Measurements from ENCODE around the gene RAD23A.
"Not testable (repeated sequence)": the region's sequence is repeated elsewhere in the genome, so short reads cannot be mapped to it uniquely, and the experiment has no call there.

The RAD23A gene

DNA sequence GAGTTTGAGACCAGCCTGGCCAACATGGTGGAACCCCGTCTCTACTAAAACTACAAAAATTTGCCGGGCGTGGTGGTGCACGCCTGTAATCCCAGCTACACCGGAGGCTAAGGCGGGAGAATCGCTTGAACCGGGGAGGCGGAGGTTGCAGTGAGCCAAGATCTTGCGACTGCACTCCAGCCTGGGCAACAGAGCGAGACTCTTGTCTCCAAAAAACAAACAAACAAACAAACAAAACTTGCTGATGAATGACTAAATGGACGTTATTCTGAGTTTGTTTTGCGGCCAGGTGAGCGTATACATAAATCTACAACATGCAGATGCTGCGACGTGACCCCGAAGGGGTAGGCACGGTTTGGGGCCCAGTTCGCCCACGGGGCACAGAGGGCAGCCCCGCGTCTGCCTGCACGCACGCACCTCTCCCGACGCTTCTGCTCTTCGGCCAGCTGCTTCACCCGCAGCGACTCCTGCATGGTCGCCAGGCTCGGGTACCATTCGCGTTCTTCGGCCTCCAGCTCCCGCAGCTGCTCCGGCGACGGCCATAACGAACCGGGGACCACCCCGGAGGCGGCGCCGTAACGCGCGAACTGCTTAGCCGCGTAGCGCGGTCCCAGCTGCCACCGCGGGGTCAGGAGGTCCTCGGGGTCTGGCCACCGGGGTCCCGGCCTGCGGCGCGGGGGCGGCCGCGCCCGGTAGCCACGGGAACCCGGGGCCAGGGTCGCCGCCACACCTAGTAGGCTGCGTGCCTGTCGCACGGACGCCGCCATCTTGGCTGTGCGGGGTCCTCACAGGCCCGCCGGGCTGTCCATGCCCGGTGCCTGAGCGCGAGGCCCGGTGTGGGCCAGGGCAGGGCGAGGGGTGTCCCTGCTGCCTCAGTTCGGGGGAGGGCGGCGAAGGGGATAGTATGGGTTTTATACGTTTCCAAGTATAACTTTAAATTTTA lies 11.1 kb downstream of the RAD23A start, which contains the start of gene GADD45GIP1:
GADD45GIP1 (minus strand) TSS at position 778 of the 943 bp plus-strand sequence; CDS start at position 767, 11 bp downstream.
- peak; percentile 80 for DNase-seq

DNA sequence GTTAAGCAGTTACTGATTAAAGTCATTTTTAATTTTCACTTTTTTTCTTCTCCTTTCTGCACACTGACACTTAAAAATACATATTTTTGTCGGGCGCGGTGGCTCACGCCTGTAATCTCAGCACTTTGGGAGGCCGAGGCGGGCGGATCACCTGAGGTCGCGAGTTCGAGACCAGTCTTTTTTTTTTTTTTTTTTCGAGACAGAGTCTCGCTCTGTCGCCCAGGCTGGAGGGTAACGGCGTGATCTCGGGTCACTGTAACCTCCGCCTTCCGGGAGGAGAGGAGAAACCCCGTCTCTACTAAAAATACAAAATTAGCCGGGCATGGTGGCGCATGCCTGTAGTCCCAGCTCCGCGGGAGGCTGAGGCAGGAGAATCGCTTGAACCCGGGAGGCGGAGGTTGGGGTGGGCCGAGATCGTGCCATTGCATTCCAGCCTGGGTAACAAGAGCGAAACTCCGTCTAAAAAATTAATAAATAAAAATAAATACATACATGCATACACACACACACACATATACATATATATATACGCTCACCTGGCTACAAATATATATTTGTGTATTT lies 11.8 kb downstream of the RAD23A start:
- DNase-seq: not testable (repeated sequence)

GRCh38 chr19:12959481-12959880 lies 13.8 kb downstream of the RAD23A start:
- no peak for DNase-seq

GRCh38 chr19:12965017-12965811 lies 19.6 kb downstream of the RAD23A start:
- peak; percentile 79 for DNase-seq

GRCh38 chr19:12965812-12966135 lies 20.1 kb downstream of the RAD23A start:
- no peak for DNase-seq

- DNase-seq: no peak
Measured at GRCh38 chr19:12967907-12968306, 22.2 kb downstream of the RAD23A start.

GRCh38 chr19:12969292-12969988 lies 23.8 kb downstream of the RAD23A start, which contains the start of gene DAND5:
DAND5 (plus strand) TSS chr19:12969576; CDS start chr19:12969661, 85 bp downstream.
- no peak for DNase-seq

DNA sequence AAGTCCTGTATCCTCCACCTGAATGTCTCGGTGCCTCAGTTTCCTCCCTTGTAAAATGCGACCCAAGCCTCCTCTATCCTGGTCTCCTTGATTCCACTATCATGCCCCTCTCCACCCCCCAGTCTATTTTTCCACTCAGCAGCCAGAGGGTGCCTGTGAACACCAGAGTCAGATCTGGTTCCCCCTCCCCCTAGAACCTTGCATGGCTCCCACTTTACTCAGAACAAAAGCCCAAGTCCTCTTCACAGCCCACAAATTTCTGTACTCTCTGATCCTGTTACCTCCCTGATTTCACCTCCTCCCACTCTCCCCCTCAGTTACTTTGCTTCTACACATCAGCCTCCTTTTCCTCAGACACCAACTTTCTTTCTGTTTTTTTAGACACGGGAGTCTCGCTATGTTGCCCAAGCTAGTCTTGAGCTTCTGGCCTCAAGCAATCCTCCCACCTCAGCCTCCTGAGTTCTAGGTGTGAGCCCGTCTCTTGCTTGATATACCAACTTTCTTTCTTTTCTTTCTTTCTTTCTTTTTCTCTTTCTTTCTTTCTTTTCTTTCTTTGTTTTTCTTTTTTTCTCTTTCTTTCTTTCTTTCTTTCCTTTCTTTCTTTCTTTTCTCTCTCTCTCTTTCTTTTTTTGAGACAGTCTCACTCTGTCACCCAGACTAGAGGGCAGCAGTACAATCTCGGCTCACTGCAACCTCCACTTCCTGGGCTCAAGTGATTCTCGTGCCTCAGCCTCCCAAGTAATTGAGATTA lies 24.6 kb downstream of the RAD23A start:
- DNase-seq: no peak

GRCh38 chr19:12973236-12973635 lies 27.6 kb downstream of the RAD23A start:
- no peak for DNase-seq

- DNase-seq: no peak
Measured at GRCh38 chr19:12974301-12975220, 28.9 kb downstream of the RAD23A start.

DNA sequence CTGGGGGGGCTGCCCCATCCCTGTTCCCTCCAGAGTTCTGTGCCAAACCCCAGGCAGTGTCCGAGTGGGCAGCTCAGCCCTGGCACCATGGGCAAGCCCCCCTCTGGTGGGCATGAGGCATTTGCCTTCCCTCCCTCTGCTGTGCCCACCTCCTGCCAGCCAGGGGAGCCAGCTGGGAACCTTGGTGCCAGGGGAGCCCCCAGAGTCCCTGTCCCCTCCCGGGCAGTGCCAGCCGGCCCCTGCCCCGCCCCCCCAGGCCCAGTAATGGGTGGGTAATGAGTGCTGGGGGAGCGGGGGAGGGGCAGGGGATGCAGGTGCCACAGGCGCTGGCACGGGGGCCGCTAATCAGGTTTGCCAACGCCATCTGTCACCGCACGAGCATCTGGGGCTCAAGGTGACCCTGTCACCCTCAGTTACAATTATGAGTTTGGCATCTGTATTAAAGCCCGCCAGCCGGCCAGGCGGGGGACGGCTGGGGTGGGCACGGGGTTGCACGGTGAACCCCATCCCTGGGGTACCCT lies 29.6 kb downstream of the RAD23A start:
- no peak for DNase-seq

DNA sequence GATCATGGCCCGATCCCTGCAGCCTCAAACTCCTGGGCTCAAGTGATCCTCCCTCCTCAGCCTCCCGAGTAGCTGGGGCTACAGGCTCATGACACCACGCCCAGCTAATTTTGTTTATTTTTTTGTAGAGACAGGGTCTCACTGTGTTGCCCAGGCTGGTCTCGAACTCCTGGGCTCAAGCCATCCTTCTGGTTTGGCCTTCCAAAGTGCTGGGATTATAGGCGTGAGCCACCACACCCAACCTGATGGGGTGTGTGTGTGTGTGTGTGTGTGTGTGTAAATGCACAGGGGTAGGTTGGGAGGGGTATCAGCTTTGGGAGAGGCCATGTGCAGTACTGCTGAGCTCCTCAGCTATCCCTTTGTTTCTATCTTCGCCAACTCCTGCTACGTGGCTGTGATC lies 30.4 kb downstream of the RAD23A start:
- not testable (repeated sequence) for DNase-seq

- DNase-seq: no peak
Measured at GRCh38 chr19:12979974-12980373, 34.3 kb downstream of the RAD23A start.

DNA sequence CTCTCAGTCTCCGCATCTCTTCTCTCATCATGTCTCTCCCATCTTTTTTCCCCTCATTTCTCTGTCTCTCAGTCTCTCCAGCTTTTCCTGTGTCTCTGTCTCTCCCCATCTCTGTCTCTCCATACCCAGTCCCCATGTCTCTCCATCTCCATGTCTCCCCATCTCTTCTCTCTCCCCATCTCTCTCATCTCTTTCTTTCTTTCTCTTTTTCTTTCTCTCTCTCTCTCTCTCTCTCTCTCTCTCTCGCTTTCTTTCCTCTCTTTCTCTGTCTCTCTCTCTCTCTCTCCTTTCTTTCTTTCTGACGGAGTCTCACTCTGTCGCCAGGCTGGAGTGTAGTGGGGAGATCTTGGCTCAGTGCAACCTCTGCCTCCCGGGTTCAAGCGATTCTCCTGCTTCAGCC lies 37.0 kb downstream of the RAD23A start:
- no peak for DNase-seq

DNA sequence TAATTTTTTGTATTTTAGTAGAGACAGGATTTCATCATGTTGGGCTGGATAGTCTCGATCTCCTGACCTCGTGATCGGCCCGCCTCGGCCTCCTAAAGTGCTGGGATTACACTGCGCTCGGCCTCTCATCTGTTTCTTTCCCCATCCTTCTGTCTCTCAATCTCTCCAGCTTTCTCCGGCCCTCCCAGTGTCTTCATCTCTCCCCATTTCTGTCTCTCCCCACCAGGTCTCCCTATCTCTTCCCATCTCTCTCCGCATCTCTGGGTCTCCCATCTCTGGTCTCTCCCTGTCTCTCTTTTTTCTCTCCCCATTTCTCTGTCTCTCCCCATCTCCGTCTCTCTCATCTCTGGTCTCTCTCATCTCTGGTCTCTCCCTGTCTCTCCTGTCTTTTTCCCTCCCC lies 37.4 kb downstream of the RAD23A start:
- DNase-seq: no peak

DNA sequence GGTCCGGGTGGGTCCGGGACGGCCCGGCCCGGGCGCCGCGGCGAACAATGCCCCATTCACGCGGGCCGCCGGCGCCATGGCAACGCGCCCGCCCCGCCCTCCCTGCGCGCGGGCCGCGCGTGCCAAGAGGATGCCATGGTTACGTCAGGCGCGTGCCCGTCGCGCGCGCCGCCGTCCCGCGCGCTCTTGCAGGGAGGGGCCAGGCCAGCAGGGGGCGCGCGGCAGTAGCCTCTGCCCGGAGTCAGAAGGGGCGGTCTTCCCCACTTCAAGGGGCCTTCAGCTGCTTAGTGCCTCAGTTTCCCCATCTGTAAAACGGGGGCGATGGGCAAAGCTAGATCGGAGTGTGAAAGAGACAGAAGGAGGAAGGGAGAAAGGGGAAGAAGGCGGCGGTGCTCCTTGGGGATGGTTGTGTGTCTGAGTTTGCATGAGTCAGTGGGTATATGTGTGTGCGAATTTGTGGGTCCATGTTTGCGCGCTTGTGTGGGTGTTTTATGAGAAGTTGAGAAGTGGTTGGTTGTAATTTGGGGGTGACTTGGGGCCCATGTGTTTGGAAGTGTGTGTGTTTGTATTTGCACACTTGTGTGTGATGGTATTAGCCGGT lies 38.0 kb downstream of the RAD23A start:
- DNase-seq: peak; percentile 75

- DNase-seq: no peak
Measured at GRCh38 chr19:12984143-12984627, 38.5 kb downstream of the RAD23A start.

DNA sequence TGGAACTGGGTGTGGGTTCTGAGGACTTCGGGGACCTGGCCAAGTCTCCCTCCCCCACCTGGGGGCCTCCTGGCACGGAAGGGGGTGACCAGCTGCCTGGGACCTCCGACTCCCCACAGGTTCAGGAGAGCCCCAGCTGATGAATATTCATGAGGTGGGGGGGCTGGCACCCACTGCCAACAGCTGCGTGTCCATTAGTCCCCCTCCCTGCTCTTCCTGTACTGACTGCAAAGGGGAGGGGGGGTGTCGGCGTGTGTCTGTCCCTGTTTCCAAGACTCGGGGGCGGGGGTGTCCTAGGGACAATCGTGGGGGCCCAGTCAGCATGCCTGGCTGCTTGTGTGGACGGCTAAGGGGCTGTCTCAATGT lies 39.0 kb downstream of the RAD23A start:
- DNase-seq: no peak

DNA sequence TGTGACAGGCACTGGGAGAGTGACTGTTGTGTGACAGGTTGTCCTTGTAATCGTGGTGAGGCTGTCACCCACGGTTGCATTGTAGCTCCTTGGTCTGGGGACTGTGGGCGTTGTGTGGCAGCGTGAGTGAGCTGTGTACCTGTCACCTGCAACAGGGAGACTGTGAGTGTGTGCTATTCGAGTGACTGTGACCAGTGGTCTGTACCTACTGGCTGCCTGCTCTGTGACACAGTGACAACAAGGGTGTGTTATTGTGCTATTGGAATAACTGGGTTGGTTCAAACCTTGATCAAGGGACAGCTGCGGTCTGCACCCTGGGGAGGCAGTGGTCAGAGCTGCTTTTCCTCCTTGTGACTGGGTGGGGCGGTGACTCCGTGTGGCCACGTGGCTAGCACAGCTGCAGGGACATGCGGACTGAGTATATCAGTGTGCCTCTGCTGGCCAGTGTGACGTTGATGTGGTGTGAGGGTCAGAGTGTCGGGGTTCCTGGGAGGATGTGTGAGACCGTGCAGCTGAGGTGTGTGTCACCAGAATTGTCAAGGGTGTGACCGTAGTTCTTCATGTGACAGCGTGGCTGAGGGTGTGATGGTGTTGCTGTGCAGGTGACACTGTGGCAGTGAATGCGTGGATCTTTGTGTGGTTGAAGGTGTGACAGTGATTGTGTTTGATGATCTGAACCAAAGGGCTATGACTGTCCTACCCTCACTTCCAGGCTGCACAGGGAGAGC lies 39.6 kb downstream of the RAD23A start:
- DNase-seq: no peak

Measured in activated T-cell treated with anti-CD3 and anti-CD28 coated beads for 4 hours (primary cell).